DND-41 (cell line): ENCODE results near the gene IFITM10.

Experiments
- EZH2 ChIP-seq: IDR thresholded peaks from 3 replicates; pipeline ENCODE4 v1.6.1; 2012; ENCODE audit warnings: borderline replicate concordance, low read depth, mild to moderate bottlenecking, moderate library complexity, low read length, inconsistent platforms; ENCODE audit not compliant: severe bottlenecking
- TF ChIP-seq, protein P1 (sequence below): IDR thresholded peaks from 2 replicates; pipeline ENCODE4 v1.5.1; 2012; ENCODE audit warnings: borderline replicate concordance, low read length, moderate library complexity, mild to moderate bottlenecking; ENCODE audit not compliant: poor library complexity, severe bottlenecking; ENCODE audit errors: extremely low read depth

DNA sequence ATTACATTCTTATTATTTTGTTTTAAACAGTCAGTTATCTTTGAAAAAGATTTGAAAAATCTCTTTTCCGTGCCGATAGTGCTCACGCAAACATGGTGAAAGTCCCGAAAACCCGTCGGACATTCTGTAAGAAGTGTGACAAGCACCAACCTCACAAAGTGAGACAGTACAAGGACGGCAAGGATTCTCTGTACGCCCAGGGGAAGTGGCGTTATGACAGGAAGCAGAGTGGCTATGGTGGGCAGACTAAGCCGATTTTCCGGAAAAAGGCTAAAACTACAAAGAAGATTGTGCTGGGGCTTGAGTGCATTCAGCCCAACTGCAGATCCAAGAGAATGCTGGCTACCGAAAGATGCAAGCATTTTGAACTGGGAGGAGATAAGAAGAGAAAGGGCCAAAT is 42.1 kb upstream of the IFITM10 start:
- TF ChIP-seq, protein P1, sequence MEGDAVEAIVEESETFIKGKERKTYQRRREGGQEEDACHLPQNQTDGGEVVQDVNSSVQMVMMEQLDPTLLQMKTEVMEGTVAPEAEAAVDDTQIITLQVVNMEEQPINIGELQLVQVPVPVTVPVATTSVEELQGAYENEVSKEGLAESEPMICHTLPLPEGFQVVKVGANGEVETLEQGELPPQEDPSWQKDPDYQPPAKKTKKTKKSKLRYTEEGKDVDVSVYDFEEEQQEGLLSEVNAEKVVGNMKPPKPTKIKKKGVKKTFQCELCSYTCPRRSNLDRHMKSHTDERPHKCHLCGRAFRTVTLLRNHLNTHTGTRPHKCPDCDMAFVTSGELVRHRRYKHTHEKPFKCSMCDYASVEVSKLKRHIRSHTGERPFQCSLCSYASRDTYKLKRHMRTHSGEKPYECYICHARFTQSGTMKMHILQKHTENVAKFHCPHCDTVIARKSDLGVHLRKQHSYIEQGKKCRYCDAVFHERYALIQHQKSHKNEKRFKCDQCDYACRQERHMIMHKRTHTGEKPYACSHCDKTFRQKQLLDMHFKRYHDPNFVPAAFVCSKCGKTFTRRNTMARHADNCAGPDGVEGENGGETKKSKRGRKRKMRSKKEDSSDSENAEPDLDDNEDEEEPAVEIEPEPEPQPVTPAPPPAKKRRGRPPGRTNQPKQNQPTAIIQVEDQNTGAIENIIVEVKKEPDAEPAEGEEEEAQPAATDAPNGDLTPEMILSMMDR, result no peak
- no peak for TF ChIP-seq EZH2
